ENCODE results near the gene GPR158.

Gene GPR158

DNA sequence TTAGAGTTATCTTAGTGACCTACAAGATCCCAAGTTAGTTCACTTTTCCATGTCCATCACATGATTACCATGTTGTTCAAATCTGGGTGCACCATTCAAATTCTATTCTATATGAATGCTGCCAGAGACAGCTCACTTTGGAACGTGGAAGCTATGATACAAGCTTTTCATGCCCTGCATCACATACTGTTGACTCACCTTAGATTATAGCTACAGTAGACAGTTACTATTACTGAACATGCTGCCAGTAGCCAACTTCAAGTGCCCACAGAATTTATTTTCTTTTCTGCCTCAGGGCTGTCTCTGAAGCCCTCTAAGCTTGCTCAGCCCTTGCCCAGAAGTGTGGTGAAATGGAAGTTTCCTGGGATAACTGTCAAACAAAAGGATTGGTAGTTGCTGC is 231.1 kb downstream of the GPR158 start:
- DNase-seq = no peak

DNA sequence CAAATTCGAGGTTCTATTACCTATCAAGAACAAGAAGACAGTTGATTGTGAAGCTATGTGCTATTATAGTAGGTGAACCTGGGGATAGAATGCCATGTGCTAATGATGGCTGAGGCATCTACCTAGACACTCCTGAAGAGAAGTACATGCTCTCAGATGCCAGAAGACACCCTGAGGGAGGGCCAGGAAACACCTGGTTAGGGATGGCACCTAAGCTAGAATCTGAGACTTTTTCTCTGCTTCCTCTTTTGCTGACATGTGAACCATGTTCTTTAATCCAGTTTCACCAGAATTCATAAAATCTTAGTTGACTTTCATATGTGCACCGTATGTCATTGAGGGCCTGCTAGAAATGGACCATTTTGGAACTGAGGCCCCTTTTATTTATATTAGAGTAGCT is 242.8 kb downstream of the GPR158 start:
- DNase-seq = no peak

DNA sequence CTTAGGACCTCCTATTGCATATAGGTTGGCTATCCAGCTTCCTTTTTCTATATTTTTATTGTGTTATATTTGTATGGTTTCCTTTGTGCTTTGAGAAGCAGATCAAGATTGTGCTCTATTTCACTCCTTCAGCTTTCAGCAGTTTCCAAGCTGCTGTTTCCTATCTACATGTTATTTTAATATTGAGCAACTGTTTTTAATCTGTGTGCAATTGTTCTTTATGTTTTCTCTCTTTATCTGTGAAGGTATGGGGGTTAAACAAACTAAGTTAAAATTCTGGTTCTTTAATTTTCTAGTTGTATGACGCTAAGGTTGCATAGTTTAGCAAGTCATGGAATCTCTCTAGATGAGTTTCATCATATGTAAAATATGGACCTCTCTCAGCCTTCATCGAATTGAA is 251.0 kb downstream of the GPR158 start:
- DNase-seq = no peak

DNA sequence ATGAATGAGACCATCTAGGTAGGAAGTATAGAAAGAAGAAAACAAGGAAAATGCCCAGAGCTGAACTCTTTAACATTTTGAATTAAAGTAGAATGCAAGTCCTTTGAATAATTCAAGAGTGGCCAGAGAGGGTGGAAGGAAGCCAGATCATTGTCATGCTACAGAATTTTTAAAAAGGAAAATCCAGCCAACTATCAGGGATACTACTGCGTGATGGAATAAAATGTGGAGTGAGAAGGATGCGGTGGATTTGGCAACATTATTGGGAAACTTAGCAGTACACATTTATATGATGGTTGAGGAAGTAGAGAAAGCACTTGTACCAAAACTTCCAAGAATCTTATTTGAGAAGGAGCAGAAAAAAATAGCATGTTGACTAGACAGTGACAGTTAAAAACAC is 261.6 kb downstream of the GPR158 start:
- no peak for DNase-seq

DNA sequence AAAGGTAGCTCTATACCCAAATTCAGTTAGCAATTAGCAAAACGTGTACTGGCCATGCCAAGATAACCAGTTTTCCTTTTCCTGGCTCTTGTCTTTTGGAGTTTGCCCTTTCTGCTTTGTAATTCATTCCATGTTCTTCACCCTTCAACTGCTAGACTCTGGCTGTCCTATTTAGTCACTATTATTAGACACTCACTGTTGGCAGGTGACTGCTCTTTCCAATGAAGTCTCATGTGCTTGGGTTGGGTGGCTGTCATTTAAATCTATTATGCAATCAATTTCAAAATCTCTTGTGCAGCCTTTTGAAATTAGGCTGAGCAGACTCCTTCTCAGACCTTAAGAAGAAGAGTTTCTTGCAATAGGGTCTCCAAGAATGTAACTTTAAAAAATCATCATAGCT is 266.5 kb downstream of the GPR158 start:
- DNase-seq = no peak

DNA sequence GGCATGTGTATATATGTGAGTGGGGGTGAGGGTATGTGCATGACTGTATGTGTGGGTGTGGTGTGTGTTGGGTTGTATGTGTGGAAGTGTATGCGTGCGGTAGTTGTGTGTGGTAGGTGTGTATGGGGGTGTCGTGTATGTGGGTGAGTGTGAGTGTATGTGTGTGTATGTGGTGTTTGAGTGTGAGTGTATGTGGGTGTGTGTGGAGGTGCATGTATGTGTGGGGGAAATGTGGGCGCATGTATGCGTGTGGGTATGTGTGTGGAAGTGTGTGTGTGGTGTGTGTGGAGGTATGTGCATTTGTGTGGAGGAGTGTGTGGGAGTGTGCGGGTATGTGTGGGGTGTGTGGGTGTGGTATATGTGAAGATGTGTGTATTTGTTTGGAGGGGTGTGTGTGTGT is 269.5 kb downstream of the GPR158 start:
- DNase-seq = no peak

DNA sequence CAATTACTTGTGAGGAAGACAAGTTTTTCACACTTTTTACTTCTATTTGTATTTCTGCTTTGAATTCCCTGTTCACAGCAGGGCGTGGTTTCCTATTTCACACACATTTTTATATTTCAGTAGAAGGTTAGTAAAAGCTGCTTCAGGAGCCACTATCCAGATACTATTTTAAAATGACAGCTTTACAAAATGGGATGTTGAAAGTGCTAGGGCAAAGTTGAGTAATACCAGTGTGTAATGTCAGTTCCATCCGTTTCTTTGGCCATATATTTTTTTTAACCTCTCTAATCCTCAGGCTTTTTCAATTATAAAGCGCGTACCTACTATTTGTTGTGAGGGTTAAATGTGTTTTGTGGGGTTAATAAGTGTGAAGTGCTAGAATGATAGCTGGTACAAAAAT is 276.6 kb downstream of the GPR158 start:
- DNase-seq = no peak

DNA sequence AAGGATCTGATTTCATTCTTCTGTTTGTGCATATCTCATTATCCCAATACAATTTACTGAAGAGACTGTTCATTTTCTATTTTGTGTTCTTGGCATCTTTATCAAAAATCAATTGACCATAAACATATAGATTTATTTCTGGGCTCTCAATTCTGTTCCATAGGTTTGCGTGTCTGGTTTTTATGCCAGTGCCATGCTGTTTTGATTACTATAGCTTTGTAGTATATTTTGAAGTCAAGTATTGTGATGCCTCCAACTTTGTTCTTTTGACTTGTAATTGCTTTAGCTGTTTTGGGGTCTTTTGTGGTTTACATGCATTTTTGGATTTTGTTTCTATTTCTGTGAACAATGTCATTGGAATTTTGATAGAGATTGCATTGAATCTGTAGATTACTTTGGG is 278.8 kb downstream of the GPR158 start:
- no peak for DNase-seq

DNA sequence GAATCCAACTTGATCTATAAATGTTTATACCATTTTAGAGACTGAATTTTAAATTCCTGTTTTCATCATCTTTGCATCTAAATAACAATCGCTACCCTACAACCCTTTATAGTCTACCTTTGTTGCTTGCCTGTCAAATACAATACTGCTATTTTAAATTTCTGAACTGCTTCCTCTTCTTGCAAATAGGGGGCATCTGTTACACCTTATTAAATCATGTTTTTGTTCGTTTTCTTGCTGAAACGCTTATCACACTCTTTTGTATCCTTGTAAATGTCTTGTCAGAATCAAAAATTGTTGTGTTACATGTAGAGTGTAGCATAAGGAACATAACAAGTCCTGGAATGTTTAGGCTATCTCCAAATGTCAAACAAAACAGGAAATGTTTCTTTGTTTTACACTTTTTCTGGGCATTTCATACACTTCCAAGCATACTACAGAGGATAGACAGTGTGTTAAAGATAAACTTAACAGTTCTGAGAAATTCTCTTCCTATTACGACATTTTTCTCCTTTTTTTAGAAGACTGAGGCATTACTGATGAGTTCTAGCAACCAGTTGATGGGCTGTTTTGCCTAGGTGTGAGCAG is 281.3 kb downstream of the GPR158 start:
- DNase-seq = no peak

DNA sequence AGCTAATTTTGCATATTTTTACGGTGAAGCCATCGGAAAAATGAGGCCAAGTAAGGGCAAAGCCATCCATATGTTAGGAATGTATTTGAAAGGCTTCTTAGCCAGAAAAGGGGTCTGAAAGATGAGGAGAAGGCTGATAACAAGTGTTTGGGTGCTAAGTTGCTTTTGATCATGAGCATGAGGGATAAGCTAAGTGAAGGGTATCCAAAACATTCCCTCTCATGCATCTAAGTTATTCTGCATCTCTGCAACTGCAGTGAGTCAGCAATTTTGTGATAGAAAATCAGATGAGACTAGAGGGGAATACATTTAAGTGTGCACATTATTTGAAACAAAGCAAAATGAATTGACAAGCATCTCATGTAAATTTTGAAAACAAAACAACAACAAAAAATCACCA is 282.8 kb downstream of the GPR158 start:
- DNase-seq = no peak

DNA sequence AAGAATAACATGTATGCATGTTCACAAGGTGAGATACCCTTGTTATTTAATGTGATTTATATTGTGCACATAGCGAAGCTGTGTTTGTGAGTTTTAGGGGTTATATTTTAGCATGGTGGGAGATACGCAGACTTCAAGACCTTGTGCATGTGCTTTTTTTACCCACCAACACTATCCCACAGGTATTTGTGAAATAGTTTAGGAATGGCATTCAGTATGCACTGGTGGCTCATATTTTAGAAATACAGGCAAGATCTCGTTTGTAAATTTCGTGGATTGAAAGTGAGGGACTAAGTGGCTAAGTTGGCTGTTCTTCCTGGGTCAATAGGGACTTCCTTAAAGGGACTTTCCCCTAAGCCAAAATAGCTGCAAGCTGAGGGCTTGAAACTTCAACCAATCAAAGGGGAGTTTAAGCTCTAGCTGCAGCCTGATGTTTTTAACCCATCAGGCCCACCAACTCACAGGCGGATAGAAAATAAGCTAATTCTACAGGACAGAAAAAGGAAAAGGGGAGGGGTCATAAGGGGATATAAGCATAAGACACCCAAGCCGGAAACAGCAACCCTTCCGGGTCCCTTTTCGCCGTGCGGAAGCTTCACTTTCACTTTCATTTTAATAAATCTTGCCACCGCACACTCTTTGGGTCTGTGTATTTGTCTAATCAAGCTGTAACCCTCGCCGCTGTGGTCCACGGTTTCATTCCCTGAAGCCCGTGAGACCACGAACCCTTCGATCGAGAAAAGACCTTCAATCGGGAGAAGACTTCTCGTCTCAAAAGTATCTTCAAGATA is 291.0 kb downstream of the GPR158 start:
- DNase-seq = no peak

DNA sequence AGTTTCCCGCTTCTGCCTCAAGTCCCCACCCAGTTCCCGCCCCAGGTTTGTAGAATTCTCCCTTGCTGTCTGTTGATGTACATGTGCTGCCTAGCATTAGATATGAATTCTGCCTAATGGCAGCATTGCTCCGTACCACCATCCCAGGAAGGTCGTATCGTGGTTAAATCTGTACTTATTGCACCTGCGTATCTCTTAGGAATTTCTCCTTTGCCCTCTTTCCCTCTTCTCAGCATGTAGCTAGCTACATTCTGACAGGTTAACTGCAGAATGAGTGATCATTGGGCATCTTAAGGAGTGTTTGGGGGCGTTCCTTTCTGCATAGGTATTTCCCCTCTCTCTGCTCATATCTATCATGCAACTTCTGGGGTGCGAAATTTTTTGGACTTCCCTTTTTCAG is 293.1 kb downstream of the GPR158 start:
- DNase-seq = no peak

DNA sequence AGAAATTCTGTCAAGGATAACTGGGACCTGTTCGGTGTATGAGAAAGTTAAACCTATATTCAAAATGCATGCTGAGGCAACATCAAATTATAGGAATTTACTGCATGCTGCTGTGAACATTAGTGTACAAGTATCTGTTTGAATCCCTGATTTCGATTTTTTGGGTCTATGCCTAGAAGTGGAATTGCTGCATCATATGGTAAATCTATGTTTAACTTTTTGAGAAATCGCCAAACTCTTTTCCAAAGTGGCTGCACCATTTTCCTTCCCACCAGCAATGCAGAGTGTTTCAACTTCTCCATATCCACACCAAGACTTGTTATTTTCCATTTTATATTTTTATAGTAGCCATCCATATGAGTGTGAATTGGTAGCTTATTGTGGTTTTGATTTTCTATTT is 306.7 kb downstream of the GPR158 start:
- no peak for DNase-seq

DNA sequence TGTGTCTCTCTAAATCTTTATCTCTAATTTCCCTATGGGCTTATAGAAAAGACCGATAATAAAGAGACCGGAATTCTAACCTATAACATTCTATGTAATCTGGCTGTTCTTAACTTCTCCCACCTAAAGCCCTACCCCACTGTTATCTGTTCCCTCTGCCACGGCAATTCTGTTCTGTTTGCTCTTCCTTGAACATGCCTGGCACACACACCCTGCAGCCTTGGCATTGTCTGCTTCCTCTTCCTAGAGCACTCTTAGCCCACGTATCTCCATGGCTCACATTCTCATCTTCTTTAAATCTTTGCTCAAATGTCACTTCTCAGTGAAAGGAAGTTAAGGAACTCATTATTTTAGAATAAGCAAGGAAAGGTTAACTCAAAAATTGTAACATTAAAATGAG is 309.2 kb downstream of the GPR158 start:
- DNase-seq = no peak

DNA sequence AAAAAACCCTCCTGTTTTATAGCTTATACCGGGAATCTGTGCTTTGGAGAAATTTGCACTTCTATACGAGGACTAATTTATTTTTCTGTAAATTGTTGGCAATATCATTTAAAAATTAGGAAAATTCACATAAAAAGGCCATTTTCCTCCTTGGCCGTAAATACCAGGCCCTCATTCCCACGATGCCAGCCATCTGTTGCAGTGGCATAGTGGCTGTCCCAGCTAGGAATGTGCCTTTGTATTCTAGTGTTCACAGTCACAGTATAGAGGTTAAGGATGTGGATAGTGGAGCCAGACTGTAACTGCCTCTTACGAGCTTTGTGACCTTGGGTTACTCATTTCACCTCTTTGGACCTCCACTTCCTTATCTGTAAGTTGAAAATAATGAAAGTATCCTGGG is 312.5 kb downstream of the GPR158 start:
- no peak for DNase-seq

DNA sequence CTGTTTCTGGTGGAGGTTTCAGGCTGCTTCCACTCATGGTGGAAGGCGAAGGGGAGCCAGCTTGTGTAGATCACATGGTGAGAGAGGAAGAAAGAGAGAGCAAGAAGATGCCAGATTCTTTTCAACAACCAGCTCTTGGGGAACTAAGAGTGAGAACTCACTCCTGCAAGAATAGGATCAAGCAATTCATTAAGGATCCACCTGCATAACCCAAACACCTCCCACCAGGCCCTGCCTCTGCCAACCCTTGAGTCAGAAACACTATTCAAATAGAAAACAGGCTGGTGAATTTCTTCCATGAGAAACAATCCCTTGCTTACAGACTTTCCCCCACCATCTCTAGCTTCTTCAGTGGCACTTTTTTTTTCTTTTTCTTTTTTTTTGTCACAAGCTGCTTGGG is 317.2 kb downstream of the GPR158 start:
- DNase-seq = no peak

DNA sequence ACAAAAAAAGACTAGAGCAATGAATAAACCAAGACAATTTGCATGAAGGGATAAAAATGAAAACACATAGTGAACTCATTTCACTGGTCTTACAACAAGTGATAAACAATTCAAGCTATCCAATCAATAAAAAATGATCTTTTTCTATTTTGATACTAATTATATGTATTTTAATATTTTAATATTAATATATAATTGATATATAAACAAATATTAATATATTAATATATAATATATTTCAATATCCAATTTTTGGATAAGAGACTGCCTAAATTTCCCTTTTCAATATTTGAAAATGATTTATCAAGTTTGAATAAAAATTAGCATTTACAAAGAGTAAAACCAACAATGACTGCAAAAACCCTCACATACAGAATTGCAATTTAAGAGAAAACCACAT is 317.9 kb downstream of the GPR158 start:
- DNase-seq = no peak

DNA sequence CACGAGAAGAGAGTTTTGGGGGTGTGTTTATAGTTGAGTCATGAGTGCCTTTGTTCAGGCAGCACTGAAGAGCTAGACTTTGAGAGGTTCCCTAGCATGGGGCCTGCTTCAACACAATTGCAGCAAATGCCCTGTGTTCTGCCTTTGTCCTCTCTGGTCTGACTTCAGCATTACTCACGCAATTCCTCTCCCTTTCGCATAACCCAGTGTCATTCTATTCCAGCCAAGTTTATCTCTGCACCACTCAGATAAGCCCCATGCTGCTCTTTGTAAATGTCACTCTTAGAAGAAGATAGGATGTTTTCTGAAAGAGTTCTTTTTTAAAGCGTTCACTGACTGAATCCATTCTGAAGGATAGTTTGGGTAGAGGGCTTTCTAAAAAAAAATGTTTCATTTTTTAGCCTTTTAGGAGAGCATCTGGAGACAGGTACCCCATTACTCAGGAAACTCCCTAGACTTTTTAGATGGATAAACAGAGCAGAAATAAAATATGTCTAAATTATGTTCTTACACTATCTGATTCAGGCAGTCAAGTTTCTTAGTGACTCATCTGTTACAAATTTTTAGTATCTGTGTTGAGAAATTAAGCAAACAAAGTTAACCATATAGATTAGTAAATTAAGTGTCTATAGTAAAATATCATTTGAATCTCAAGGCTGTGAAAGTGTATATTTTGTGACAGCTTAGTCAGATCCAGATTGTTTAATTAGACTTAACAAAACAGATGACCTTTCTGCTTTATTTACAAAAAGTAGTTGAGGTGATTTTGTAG is 318.5 kb downstream of the GPR158 start:
- peak; percentile 33 for DNase-seq

DNA sequence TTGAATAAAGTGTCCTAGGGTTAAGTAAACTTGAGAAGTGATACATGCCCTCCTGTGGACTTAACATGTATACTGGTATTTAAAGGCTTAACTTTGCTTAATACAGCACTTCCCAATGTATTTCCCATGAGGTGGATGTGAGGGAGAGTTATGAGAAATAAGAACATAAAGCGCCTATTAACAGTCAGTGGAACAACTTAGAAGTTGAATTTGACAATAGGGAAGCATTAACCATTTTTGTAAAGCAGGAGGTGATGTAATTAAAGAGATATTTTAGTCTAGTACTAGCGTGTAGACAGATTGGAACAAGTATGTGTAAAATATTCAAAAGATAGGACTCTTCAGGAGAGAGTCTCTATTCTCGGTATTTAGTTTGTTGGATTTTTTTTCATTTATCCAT is 322.4 kb downstream of the GPR158 start:
- DNase-seq = no peak

DNA sequence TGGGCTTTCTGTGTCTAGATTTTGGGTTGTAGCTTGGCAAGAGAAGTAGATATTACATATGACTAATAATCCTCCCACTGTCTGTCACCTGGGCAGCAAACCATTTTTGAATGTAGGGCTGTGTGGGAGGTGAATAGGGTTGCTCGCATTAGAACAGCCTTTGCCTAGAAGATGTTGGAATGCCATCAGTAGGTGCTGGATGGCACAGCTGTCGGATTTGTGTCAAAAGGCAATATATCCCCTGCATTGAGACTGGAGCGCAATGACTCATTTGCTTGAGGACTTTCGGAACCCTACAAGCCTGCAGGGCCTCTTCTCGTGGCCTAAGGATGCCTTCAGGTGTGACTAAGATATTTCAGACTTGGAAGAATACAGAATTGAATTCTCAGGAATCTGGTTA is 323.8 kb downstream of the GPR158 start:
- no peak for DNase-seq

DNA sequence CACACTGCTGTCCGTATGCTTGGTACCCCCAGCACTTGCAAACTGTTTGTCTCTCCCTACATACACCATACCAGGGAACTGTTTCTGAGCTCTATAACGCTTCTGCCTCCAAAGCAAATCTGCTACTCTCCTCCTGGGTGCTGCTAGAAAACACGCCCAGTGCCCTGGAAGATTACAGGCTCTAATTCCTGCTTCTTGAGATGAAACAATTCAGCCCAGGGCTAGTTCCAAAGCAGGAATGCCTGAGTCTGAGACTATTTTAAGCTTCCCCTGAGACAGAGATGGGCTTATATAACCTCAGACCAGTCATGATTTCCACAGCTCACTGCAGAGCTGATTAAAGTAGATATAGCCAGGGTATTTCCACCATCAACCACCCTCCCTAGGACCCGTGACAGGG is 327.1 kb downstream of the GPR158 start:
- no peak for DNase-seq

DNA sequence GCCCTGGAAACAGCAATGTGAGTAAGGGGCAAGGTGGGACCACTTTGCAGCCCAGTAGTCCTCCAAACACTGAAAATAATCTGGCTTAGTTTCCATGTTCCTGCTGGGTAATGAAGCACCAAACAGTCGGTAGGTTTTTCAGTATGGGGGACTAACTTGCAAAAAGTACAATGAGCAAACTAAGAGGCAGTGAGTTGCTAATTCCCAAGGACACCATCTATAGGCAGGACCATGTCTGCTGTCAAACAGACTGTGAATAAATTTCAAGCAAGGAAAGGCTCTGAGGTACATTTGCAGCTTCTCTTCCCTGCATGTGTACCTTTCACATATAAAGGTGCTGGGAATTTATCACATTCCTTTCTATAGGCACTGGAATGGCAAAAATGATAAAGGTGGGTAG is 327.7 kb downstream of the GPR158 start:
- no peak for DNase-seq

DNA sequence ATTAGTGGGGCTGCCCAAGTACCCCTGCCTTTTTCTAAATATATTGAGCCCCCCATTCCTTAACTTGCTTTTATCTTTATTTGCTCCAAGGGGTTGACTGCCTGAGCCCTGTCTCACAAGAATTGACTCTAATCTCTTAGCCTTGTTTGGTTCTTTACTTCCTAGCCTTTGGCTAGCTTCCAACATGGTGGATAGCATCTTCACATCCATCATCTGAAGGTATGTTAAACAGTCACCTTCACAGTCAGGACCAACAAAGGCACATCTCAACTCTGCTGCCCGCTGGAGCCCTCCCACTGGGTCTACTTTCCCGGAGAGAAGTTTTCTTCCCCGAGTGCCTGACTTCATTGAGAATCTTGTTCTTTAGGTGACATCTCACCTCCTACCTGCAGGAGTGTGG is 329.5 kb downstream of the GPR158 start:
- no peak for DNase-seq

DNA sequence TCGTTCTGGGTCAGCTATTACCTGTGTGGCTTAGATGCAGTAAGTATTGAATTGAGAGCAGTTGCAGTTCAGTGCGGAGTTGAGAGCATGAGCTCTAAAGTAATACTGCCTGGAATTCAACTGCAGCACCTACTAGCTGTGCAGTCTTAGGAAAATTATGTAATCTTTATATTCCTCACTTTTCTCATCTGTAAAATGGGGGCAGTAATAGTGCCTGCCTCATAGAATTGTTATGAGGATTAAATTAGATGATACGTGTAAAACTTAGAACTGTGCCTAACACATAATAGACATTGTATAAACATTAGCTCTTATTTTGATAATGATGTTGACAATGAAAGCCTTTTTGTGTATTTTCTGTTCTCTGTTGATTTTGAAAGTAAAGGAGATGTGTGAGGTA is 330.0 kb downstream of the GPR158 start:
- no peak for DNase-seq

Measured in kidney glomerular epithelial cell (primary cell).